Gastroesophageal sphincter (tissue), 4 donors: ENCODE measurements around the gene EPB41L4B. TPM values are rescaled to one million over a fixed set of nuclear protein-coding genes. Genes with fewer than 3 reads are reported as not detected.

ENCODE experiments used
- ATAC-seq: fragments of 150-250 bp; one replicate; pipeline ENCODE4 v1.9.1; 2016; ENCODE audit warnings: mild to moderate bottlenecking, moderate library complexity
- H3K27ac ChIP-seq, 4 donors: fragments of 200-600 bp; sonication (generic) in 3 of 4; 1 replicate in 3 of 4; 2 replicates in 1 of 4; pipeline ENCODE4 v1.5.1; 2016 to 2019
- H3K27me3 ChIP-seq: fragments of 200-600 bp; sonication (generic); one replicate; pipeline ENCODE4 v1.5.1; 2019
- H3K36me3 ChIP-seq, 2 donors: fragments of 200-600 bp; sonication (generic); one replicate each; pipeline ENCODE4 v1.5.1; 2019; ENCODE audit warnings: control low read depth in 1 of 2
- H3K4me1 ChIP-seq, 3 donors: fragments of 200-600 bp; sonication (generic); 1 replicate in 2 of 3; 2 replicates in 1 of 3; pipeline ENCODE4 v1.5.1; 2016 to 2019; ENCODE audit warnings: control low read depth in 2 of 3
- H3K4me3 ChIP-seq, 2 donors: fragments of 200-600 bp; sonication (generic); one replicate each; pipeline ENCODE4 v1.5.1; 2019; ENCODE audit warnings: mild to moderate bottlenecking in 1 of 2, moderate library complexity in 1 of 2
- H3K9me3 ChIP-seq, 3 donors: fragments of 200-600 bp; sonication (generic); one replicate each; pipeline ENCODE4 v1.5.1; 2017 to 2019; ENCODE audit warnings: control low read depth in 2 of 3
- EP300 ChIP-seq: sonication (generic); formaldehyde crosslinking; IDR thresholded peaks from one replicate; pipeline ENCODE4 v1.6.1; 2017; ENCODE audit warnings: antibody characterized with exemption, mild to moderate bottlenecking
- POLR2A ChIP-seq, 2 donors: fragments of 450-650 bp; IDR thresholded peaks; one replicate each; pipeline ENCODE4 v1.6.1; 2017; ENCODE audit warnings: antibody characterized with exemption in 2 of 2, mild to moderate bottlenecking in 2 of 2, moderate library complexity in 1 of 2
- POLR2AphosphoS5 ChIP-seq: sonication (generic); formaldehyde crosslinking; IDR thresholded peaks from one replicate; pipeline ENCODE4 v1.6.1; 2017; ENCODE audit warnings: antibody characterized with exemption
- WGBS, 2 donors: methylation state at CpG; one replicate each; pipeline ENCODE4 v1.1.5; 2018; ENCODE audit warnings: low coverage in 1 of 2; 5-methylcytosine and 5-hydroxymethylcytosine counted together
- total RNA-seq, 4 donors: library from RNA; depleted of rRNA; stranded (reverse); fragments of >200 nt; gene quantifications; one replicate each; pipeline ENCODE4 v1.1.0, GENCODE V29; 2016
- TF ChIP-seq, protein P1 (sequence below), 4 experiments: fragments of 200-600 bp in 2 of 4; fragments of 450-650 bp in 2 of 4; sonication (generic) in 1 of 4; IDR thresholded peaks; one replicate each; pipeline ENCODE4 v1.5.1; 2017 to 2019; ENCODE audit warnings: antibody characterized with exemption in 4 of 4, mild to moderate bottlenecking in 2 of 4, moderate library complexity in 2 of 4

Gene EPB41L4B
- total RNA-seq, 4 donors from 2014 or later, result 1.2 to 1.7 (median 1.4) TPM; not detected in 1

DNA sequence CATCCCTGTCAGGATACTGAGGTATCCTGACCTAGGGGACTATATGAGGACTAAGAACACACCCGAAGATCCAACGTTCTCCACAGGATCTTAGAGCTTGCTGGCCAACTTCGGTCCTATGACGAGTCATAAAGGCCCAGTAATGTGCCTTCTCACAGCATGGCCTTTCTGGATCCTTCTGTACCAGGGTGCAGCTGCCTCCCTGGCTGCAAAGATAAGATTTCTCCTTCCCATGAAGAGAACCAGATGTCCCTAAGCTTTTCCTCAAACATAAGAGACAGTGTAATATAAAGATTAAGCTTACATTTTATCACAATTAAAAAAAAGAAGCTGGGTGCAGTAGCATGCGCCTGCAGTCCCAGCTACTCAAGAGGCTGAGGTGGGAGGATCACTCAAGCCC lies 18.3 kb downstream of the EPB41L4B start:
- Histone ChIP-seq H3K36me3 (no peaks in the 10 kb centered on the region), H3K27me3 (peaks cover 15% of the 10 kb centered on the region), H3K4me1 (no peaks in the 10 kb centered on the region), H3K4me3 (no peak overlapping the region), H3K9me3 (no peaks in the 10 kb centered on the region), H3K27ac (no peak overlapping the region)
- ATAC-seq, result no peak
- WGBS, 2 donors, result 75 to 94% methylated on average over 3 to 4 of the region's 5 CpGs
- TF ChIP-seq, protein P1, sequence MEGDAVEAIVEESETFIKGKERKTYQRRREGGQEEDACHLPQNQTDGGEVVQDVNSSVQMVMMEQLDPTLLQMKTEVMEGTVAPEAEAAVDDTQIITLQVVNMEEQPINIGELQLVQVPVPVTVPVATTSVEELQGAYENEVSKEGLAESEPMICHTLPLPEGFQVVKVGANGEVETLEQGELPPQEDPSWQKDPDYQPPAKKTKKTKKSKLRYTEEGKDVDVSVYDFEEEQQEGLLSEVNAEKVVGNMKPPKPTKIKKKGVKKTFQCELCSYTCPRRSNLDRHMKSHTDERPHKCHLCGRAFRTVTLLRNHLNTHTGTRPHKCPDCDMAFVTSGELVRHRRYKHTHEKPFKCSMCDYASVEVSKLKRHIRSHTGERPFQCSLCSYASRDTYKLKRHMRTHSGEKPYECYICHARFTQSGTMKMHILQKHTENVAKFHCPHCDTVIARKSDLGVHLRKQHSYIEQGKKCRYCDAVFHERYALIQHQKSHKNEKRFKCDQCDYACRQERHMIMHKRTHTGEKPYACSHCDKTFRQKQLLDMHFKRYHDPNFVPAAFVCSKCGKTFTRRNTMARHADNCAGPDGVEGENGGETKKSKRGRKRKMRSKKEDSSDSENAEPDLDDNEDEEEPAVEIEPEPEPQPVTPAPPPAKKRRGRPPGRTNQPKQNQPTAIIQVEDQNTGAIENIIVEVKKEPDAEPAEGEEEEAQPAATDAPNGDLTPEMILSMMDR (IDR thresholded peaks at IDR 0.05), result no peak
- TF ChIP-seq POLR2AphosphoS5 (no peak), POLR2A (IDR thresholded peaks at IDR 0.05) (no peak), EP300 (no peak)

DNA sequence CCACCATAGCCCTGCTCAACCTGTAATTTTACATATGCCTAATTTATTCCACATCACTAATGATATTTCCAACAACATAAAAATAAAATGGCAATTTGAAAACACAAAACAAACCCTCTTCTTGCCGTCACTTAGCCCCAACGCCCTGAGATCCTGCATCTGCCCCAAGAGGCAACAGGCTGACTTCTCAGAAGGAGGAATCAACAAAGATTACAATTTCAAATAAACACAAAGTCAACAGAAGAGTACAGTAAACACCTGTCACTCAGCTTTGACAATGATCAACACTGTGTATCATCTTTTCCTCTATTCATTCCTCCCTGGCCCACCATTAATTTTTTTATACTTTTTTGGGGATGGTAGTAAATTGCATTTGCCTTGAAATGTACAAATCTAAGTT lies 19.8 kb downstream of the EPB41L4B start:
- Histone ChIP-seq H3K4me1 (no peaks in the 10 kb centered on the region), H3K36me3 (no peaks in the 10 kb centered on the region), H3K4me3 (no peak overlapping the region), H3K9me3 (no peaks in the 10 kb centered on the region), H3K27me3 (peaks cover 15% of the 10 kb centered on the region), H3K27ac (no peak overlapping the region)
- TF ChIP-seq EP300 (no peak), POLR2A (IDR thresholded peaks at IDR 0.05) (no peak)
- TF ChIP-seq, protein P1 (IDR thresholded peaks at IDR 0.05), result no peak
- 60 to 71% methylated on average over 2 of the region's 2 CpGs for WGBS, 2 donors
- ATAC-seq, result no peak

DNA sequence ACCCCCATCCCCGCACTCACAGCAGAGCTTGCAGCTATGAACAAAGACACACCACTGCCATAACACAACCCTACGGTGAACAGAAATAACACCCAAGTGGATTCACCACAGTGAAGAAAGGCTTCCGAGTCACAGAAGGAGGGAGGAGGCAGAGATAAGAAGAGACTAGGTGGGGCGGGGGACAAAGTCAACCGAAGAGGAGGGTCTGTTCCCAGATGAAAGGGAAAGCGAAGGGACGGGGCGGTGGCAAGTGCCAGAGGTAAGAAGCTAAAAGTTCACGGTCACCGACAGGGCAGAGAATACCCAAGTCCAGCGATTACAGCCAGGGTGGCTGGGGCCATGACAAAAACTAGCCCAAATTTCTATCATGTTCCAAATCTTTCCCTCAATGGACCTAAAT lies 21.0 kb downstream of the EPB41L4B start:
- 86% methylated on average over 9 to 10 of the region's 11 CpGs for WGBS, 2 donors
- TF ChIP-seq POLR2A (IDR thresholded peaks at IDR 0.05), result no peak
- TF ChIP-seq EP300, result no peak
- TF ChIP-seq, protein P1 (IDR thresholded peaks at IDR 0.05), result no peak
- no peak for TF ChIP-seq POLR2AphosphoS5
- H3K27ac ChIP-seq, result no peak overlapping the region

DNA sequence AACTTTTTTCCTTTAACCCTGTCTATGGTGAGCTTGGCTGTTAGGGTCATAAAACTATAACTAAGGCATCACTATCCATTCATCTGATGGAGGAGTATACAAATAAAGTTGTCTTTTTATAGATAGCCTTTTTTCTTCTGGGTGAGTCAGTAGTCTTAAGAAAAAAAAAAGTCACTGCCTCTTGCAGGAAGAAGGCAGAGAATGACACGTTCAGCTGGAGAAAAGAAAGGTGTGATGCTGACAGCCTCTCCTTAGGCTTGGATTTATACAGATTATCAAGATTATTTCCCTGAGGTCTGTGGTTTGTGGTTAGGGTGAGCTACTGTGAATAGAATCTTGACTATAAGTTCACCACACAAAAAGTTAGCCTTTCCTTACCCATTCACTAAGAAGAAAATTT lies 23.0 kb downstream of the EPB41L4B start:
- Histone ChIP-seq H3K27me3 (peaks cover 15% of the 10 kb centered on the region), H3K4me3 (no peak overlapping the region), H3K27ac (no peak overlapping the region), H3K36me3 (no peaks in the 10 kb centered on the region), H3K4me1 (peaks cover 0 to 7% (median 0%) of the 10 kb centered on the region in 3 donors), H3K9me3 (no peaks in the 10 kb centered on the region)
- WGBS, 2 donors, result 38 to 57% methylated on average over 1 of the region's 1 CpG
- no peak for ATAC-seq
- no peak for TF ChIP-seq EP300
- TF ChIP-seq POLR2A (IDR thresholded peaks at IDR 0.05), result no peak
- TF ChIP-seq, protein P1 (IDR thresholded peaks at IDR 0.05), result no peak
- TF ChIP-seq POLR2AphosphoS5, result no peak

More for the DNA sequence above, 21.0 kb downstream of the EPB41L4B start:
- no peaks in the 10 kb centered on the region for H3K36me3 ChIP-seq
- ATAC-seq, result no peak
- peaks cover 0 to 7% (median 0%) of the 10 kb centered on the region in 3 donors for H3K4me1 ChIP-seq
- H3K9me3 ChIP-seq, result no peaks in the 10 kb centered on the region
- H3K27me3 ChIP-seq, result peaks cover 15% of the 10 kb centered on the region
- H3K4me3 ChIP-seq, result no peak overlapping the region

DNA sequence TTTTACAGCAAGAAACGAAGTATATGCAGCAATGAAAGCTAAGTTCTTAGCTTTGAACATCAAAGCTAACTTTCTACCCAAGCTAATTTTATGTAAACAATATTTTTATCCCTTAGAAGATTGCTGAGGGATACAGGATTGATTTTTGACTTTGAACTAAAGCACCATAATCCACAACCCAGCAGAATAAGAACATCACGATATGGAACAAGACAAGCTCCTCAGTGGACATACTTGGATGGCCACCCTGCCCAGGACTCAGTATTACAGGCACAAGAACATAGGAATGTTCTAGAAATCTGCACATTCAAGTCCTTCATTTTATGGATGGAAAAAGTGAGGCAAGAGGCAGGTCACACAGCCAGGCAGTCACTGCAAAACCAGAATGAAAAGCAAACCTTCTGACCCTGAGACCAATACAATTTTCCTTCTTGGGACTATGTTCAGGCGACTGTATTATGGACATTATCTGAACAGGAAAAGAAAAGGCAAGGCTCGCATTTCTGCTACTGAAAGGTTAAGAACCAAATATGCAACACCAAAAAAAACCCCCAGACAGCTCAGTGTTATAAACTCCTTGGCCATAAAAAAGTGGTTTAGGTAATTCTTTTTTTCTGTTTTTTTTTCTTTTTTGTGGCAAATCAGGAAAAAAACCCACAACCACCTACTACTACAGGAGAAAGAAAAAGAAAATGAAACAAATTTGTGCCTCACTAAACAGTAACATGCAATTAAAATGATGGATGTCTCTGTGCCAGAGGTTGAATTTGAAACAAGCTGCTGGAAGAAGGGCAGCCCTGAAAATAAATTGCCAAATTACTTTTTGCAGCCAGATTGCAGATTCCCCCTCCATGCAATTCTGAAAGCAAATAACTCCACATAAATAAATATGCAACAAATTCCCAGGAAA lies 25.4 kb downstream of the EPB41L4B start:
- TF ChIP-seq, protein P1 (IDR thresholded peaks at IDR 0.05), result no peak
- TF ChIP-seq POLR2AphosphoS5 (no peak), POLR2A (IDR thresholded peaks at IDR 0.05) (no peak), EP300 (no peak)
- Histone ChIP-seq H3K4me1 (peaks cover 0 to 7% (median 0%) of the 10 kb centered on the region in 3 donors), H3K4me3 (no peak overlapping the region), H3K27me3 (peaks cover 15% of the 10 kb centered on the region), H3K27ac (no peak overlapping the region), H3K9me3 (no peaks in the 10 kb centered on the region), H3K36me3 (no peaks in the 10 kb centered on the region)
- ATAC-seq, result no peak
- 59 to 60% methylated on average over 4 of the region's 4 CpGs for WGBS, 2 donors
